Mesodermal cell (in vitro differentiated cells): Measurements from ENCODE around the gene HOXC4.
"Not testable (repeated sequence)": the region's sequence is repeated elsewhere in the genome, so short reads cannot be mapped to it uniquely, and the experiment has no call there.

Source experiments
- H3K27ac ChIP-seq: 2 replicates; pipeline ENCODE4 v1.7.0; 2013; ENCODE audit warnings: mild to moderate bottlenecking, low read depth, low read length, moderate library complexity; ENCODE audit not compliant: severe bottlenecking
- H3K36me3 ChIP-seq: 2 replicates; pipeline ENCODE4 v1.7.1; 2013; ENCODE audit warnings: mild to moderate bottlenecking, low read length, moderate library complexity; ENCODE audit not compliant: control insufficient read depth, insufficient read depth
- H3K4me1 ChIP-seq: one replicate; pipeline ENCODE4 v1.7.1; 2013; ENCODE audit warnings: mild to moderate bottlenecking, low read length; ENCODE audit not compliant: insufficient read depth, control insufficient read depth, poor library complexity, severe bottlenecking
- H3K4me3 ChIP-seq: 2 replicates; pipeline ENCODE4 v1.7.0; 2013; ENCODE audit warnings: low read length, control low read depth, mild to moderate bottlenecking; ENCODE audit not compliant: insufficient read depth, poor library complexity, severe bottlenecking; ENCODE audit errors: extremely low read depth
- H3K9me3 ChIP-seq: 2 replicates; pipeline ENCODE4 v1.7.1; 2013; ENCODE audit warnings: mild to moderate bottlenecking, low read length, moderate library complexity; ENCODE audit not compliant: control insufficient read depth
- WGBS, 2 experiments: methylation state at CpG; one replicate each; pipeline ENCODE4 v1.1.5; 2013; ENCODE audit warnings: missing lambda C conversion rate in 2 of 2; ENCODE audit not compliant: insufficient coverage in 2 of 2; 5-methylcytosine and 5-hydroxymethylcytosine counted together

Gene HOXC4

GRCh38 chr12:54071942-54072341, 18.3 kb downstream of the HOXC4 start:
- Histone ChIP-seq H3K4me1 (no peaks in the 10 kb centered on the region), H3K27ac (no peak overlapping the region), H3K36me3 (no peaks in the 10 kb centered on the region), H3K4me3 (no peak overlapping the region), H3K9me3 (no peaks in the 10 kb centered on the region)
- no CpG with 5 or more reads among the region's 1 CpG for WGBS, 2 experiments

GRCh38 chr12:54074308-54074707, 20.7 kb downstream of the HOXC4 start:
- 83 to 84% methylated on average over 3 of the region's 6 CpGs for WGBS, 2 experiments
- Histone ChIP-seq H3K4me1 (no peaks in the 10 kb centered on the region), H3K4me3 (no peak overlapping the region), H3K9me3 (no peaks in the 10 kb centered on the region), H3K27ac (no peak overlapping the region), H3K36me3 (no peaks in the 10 kb centered on the region)

GRCh38 chr12:54075409-54075808, 21.8 kb downstream of the HOXC4 start:
- no peaks in the 10 kb centered on the region for H3K36me3 ChIP-seq
- H3K27ac ChIP-seq = no peak overlapping the region
- H3K4me1 ChIP-seq = no peaks in the 10 kb centered on the region
- H3K9me3 ChIP-seq = no peaks in the 10 kb centered on the region
- WGBS, 2 experiments = 25% methylated on average over 5 of the region's 6 CpGs
- no peak overlapping the region for H3K4me3 ChIP-seq

GRCh38 chr12:54075974-54076373, 22.3 kb downstream of the HOXC4 start:
- H3K4me1 ChIP-seq = no peaks in the 10 kb centered on the region
- no peaks in the 10 kb centered on the region for H3K36me3 ChIP-seq
- H3K4me3 ChIP-seq = no peak overlapping the region
- H3K27ac ChIP-seq = no peak overlapping the region
- H3K9me3 ChIP-seq = no peaks in the 10 kb centered on the region

GRCh38 chr12:54077843-54078242, 24.2 kb downstream of the HOXC4 start:
- not testable (repeated sequence) for H3K36me3 ChIP-seq, H3K9me3 ChIP-seq, H3K4me1 ChIP-seq, H3K4me3 ChIP-seq, H3K27ac ChIP-seq
- WGBS, 2 experiments = 45 to 57% methylated on average over 4 to 9 of the region's 10 CpGs

- H3K36me3 ChIP-seq = not testable (repeated sequence)
- WGBS, 2 experiments = 4 to 5% methylated on average over 5 to 8 of the region's 9 CpGs
Measured at GRCh38 chr12:54079115-54079514, 25.5 kb downstream of the HOXC4 start.

GRCh38 chr12:54080008-54080924, 26.6 kb downstream of the HOXC4 start:
- H3K36me3 ChIP-seq, H3K4me1 ChIP-seq, H3K4me3 ChIP-seq, H3K9me3 ChIP-seq, H3K27ac ChIP-seq: not testable (repeated sequence)
- 8 to 9% methylated on average over 9 to 17 of the region's 19 CpGs for WGBS, 2 experiments

More at GRCh38 chr12:54079115-54079514, 25.5 kb downstream of the HOXC4 start:
- H3K9me3 ChIP-seq, H3K27ac ChIP-seq, H3K4me3 ChIP-seq, H3K4me1 ChIP-seq: not testable (repeated sequence)

- not testable (repeated sequence) for H3K36me3 ChIP-seq, H3K9me3 ChIP-seq, H3K4me1 ChIP-seq, H3K27ac ChIP-seq, H3K4me3 ChIP-seq
- WGBS, 2 experiments = 0 to 7% methylated on average over 2 to 3 of the region's 16 CpGs
Measured at GRCh38 chr12:54081053-54081514, 27.4 kb downstream of the HOXC4 start.

GRCh38 chr12:54081581-54082396, 28.2 kb downstream of the HOXC4 start:
- H3K9me3 ChIP-seq, H3K27ac ChIP-seq, H3K4me3 ChIP-seq, H3K36me3 ChIP-seq, H3K4me1 ChIP-seq: not testable (repeated sequence)
- 1 to 3% methylated on average over 24 to 27 of the region's 35 CpGs for WGBS, 2 experiments

- H3K9me3 ChIP-seq = no peaks in the 10 kb centered on the region
- H3K27ac ChIP-seq = no peak overlapping the region
- no peak overlapping the region for H3K4me3 ChIP-seq
- H3K4me1 ChIP-seq = no peaks in the 10 kb centered on the region
- 0% methylated on average over 9 to 10 of the region's 36 CpGs for WGBS, 2 experiments
- H3K36me3 ChIP-seq = no peaks in the 10 kb centered on the region
Measured at GRCh38 chr12:54082397-54082892, 28.8 kb downstream of the HOXC4 start.

- not testable (repeated sequence) for H3K9me3 ChIP-seq, H3K27ac ChIP-seq, H3K36me3 ChIP-seq, H3K4me3 ChIP-seq, H3K4me1 ChIP-seq
Measured at GRCh38 chr12:54088011-54088410, 34.4 kb downstream of the HOXC4 start.
